Gastroesophageal sphincter (tissue), 4 donors: Measurements from ENCODE around the gene TSHZ3. TPM values are rescaled to one million over a fixed set of nuclear protein-coding genes. Genes with fewer than 3 reads are reported as not detected.

Source experiments
- ATAC-seq: fragments of 150-250 bp; one replicate; pipeline ENCODE4 v1.9.1; 2016; ENCODE audit warnings: mild to moderate bottlenecking, moderate library complexity
- H3K27ac ChIP-seq, 4 donors: fragments of 200-600 bp; sonication (generic) in 3 of 4; 1 replicate in 3 of 4; 2 replicates in 1 of 4; pipeline ENCODE4 v1.5.1; 2016 to 2019
- H3K27me3 ChIP-seq: fragments of 200-600 bp; sonication (generic); one replicate; pipeline ENCODE4 v1.5.1; 2019
- H3K36me3 ChIP-seq, 2 donors: fragments of 200-600 bp; sonication (generic); one replicate each; pipeline ENCODE4 v1.5.1; 2019; ENCODE audit warnings: control low read depth in 1 of 2
- H3K4me1 ChIP-seq, 3 donors: fragments of 200-600 bp; sonication (generic); 1 replicate in 2 of 3; 2 replicates in 1 of 3; pipeline ENCODE4 v1.5.1; 2016 to 2019; ENCODE audit warnings: control low read depth in 2 of 3
- H3K4me3 ChIP-seq, 2 donors: fragments of 200-600 bp; sonication (generic); one replicate each; pipeline ENCODE4 v1.5.1; 2019; ENCODE audit warnings: mild to moderate bottlenecking in 1 of 2, moderate library complexity in 1 of 2
- H3K9me3 ChIP-seq, 3 donors: fragments of 200-600 bp; sonication (generic); one replicate each; pipeline ENCODE4 v1.5.1; 2017 to 2019; ENCODE audit warnings: control low read depth in 2 of 3
- CTCF ChIP-seq, 4 experiments: fragments of 200-600 bp in 2 of 4; fragments of 450-650 bp in 2 of 4; sonication (generic) in 1 of 4; IDR thresholded peaks; one replicate each; pipeline ENCODE4 v1.5.1; 2017 to 2019; ENCODE audit warnings: antibody characterized with exemption in 4 of 4, mild to moderate bottlenecking in 2 of 4, moderate library complexity in 2 of 4
- EP300 ChIP-seq: sonication (generic); formaldehyde crosslinking; IDR thresholded peaks from one replicate; pipeline ENCODE4 v1.6.1; 2017; ENCODE audit warnings: antibody characterized with exemption, mild to moderate bottlenecking
- POLR2A ChIP-seq, 2 donors: fragments of 450-650 bp; IDR thresholded peaks; one replicate each; pipeline ENCODE4 v1.6.1; 2017; ENCODE audit warnings: antibody characterized with exemption in 2 of 2, mild to moderate bottlenecking in 2 of 2, moderate library complexity in 1 of 2
- POLR2AphosphoS5 ChIP-seq: sonication (generic); formaldehyde crosslinking; IDR thresholded peaks from one replicate; pipeline ENCODE4 v1.6.1; 2017; ENCODE audit warnings: antibody characterized with exemption
- WGBS, 2 donors: methylation state at CpG; one replicate each; pipeline ENCODE4 v1.1.5; 2018; ENCODE audit warnings: low coverage in 1 of 2; 5-methylcytosine and 5-hydroxymethylcytosine counted together
- total RNA-seq, 4 donors: library from RNA; depleted of rRNA; stranded (reverse); fragments of >200 nt; gene quantifications; one replicate each; pipeline ENCODE4 v1.1.0, GENCODE V29; 2016

TSHZ3 gene
- total RNA-seq, 4 donors from 2014 or later, result 15.6 to 40.2 (median 31.1) TPM

GRCh38 chr19:31306006-31306753 is 43.1 kb downstream of the TSHZ3 start:
- no peak overlapping the region for H3K4me3 ChIP-seq
- H3K4me1 ChIP-seq, result peaks cover 0 to 31% (median 0%) of the 10 kb centered on the region in 3 donors

GRCh38 chr19:31304831-31305312 is 44.4 kb downstream of the TSHZ3 start:
- no peak for ATAC-seq
- Histone ChIP-seq H3K36me3 (no peaks in the 10 kb centered on the region), H3K27ac (no peak overlapping the region), H3K27me3 (no peaks in the 10 kb centered on the region), H3K9me3 (no peaks in the 10 kb centered on the region), H3K4me1 (peaks cover 0 to 33% (median 0%) of the 10 kb centered on the region in 3 donors), H3K4me3 (no peak overlapping the region)
- TF ChIP-seq CTCF (IDR thresholded peaks at IDR 0.05), result no peak
- no peak for TF ChIP-seq POLR2A (IDR thresholded peaks at IDR 0.05)
- TF ChIP-seq EP300, result no peak
- TF ChIP-seq POLR2AphosphoS5, result no peak
- 63 to 65% methylated on average over 8 of the region's 8 CpGs for WGBS, 2 donors

More at GRCh38 chr19:31306006-31306753, 43.1 kb downstream of the TSHZ3 start:
- 85 to 90% methylated on average over 2 to 27 of the region's 28 CpGs for WGBS, 2 donors
- ATAC-seq, result no peak
- H3K27me3 ChIP-seq, result no peaks in the 10 kb centered on the region
- no peak for TF ChIP-seq POLR2AphosphoS5
- no peak for TF ChIP-seq CTCF (IDR thresholded peaks at IDR 0.05)
- no peak for TF ChIP-seq POLR2A (IDR thresholded peaks at IDR 0.05)
- TF ChIP-seq EP300, result no peak
- H3K27ac ChIP-seq, result no peak overlapping the region
- H3K9me3 ChIP-seq, result no peaks in the 10 kb centered on the region
- no peaks in the 10 kb centered on the region for H3K36me3 ChIP-seq

- H3K27me3 ChIP-seq, result no peaks in the 10 kb centered on the region
- no peaks in the 10 kb centered on the region for H3K9me3 ChIP-seq
- 100% methylated on average over 2 of the region's 16 CpGs for WGBS, 2 donors
- no peak overlapping the region for H3K4me3 ChIP-seq
- no peak for ATAC-seq
- peaks cover 0 to 33% (median 0%) of the 10 kb centered on the region in 3 donors for H3K4me1 ChIP-seq
- no peak for TF ChIP-seq EP300
- TF ChIP-seq POLR2AphosphoS5, result no peak
- TF ChIP-seq CTCF (IDR thresholded peaks at IDR 0.05), result no peak
- TF ChIP-seq POLR2A (IDR thresholded peaks at IDR 0.05), result no peak
- no peak overlapping the region for H3K27ac ChIP-seq
- no peaks in the 10 kb centered on the region for H3K36me3 ChIP-seq
Measured at GRCh38 chr19:31303262-31303815, 45.9 kb downstream of the TSHZ3 start.

- ATAC-seq, result no peak
- 91 to 93% methylated on average over 3 to 5 of the region's 15 CpGs for WGBS, 2 donors
- no peak for TF ChIP-seq CTCF (IDR thresholded peaks at IDR 0.05)
- TF ChIP-seq POLR2A (IDR thresholded peaks at IDR 0.05), result no peak
- TF ChIP-seq POLR2AphosphoS5, result no peak
- TF ChIP-seq EP300, result no peak
Measured at GRCh38 chr19:31301306-31301980, 47.8 kb downstream of the TSHZ3 start.

More at GRCh38 chr19:31301306-31301980, 47.8 kb downstream of the TSHZ3 start:
- no peak overlapping the region for H3K27ac ChIP-seq
- no peak overlapping the region for H3K4me3 ChIP-seq
- peaks cover 0 to 10% of the 10 kb centered on the region in 2 donors for H3K36me3 ChIP-seq
- no peaks in the 10 kb centered on the region for H3K27me3 ChIP-seq
- H3K9me3 ChIP-seq, result no peaks in the 10 kb centered on the region
- H3K4me1 ChIP-seq, result peaks cover 0 to 33% (median 0%) of the 10 kb centered on the region in 3 donors
